HG03025 (cell line): Measurements from ENCODE around the gene ADGRG2.
"Not testable (repeated sequence)": the region's sequence is repeated elsewhere in the genome, so short reads cannot be mapped to it uniquely, and the experiment has no call there.

Source experiments
- ATAC-seq: cut with Tn5 transposase; IDR thresholded peaks from one replicate; pipeline ENCODE4 v1.9.1; 2021; ENCODE audit warnings: mild to moderate bottlenecking, moderate library complexity; ENCODE audit not compliant: unreplicated experiment, low FRiP score

Gene ADGRG2

GRCh38 chrX:19007011-19007410, 115.3 kb downstream of the ADGRG2 start:
- ATAC-seq, result no peak

- no peak for ATAC-seq
Observed at GRCh38 chrX:19005909-19006308, 116.4 kb downstream of the ADGRG2 start.

GRCh38 chrX:19003756-19004155, 118.5 kb downstream of the ADGRG2 start:
- ATAC-seq, result no peak

- no peak for ATAC-seq
Observed at GRCh38 chrX:18998653-18999052, 123.6 kb downstream of the ADGRG2 start.

GRCh38 chrX:18997916-18998315, 124.4 kb downstream of the ADGRG2 start:
- ATAC-seq, result no peak

GRCh38 chrX:18996536-18996935, 125.7 kb downstream of the ADGRG2 start:
- ATAC-seq, result no peak

- no peak for ATAC-seq
Observed at GRCh38 chrX:18995221-18995620, 127.0 kb downstream of the ADGRG2 start.

GRCh38 chrX:18994713-18995112, 127.6 kb downstream of the ADGRG2 start:
- no peak for ATAC-seq

- ATAC-seq, result no peak
Observed at GRCh38 chrX:18992829-18993228, 129.4 kb downstream of the ADGRG2 start.

- peak; percentile 5 for ATAC-seq
Observed at GRCh38 chrX:18985186-18985435, 137.2 kb downstream of the ADGRG2 start.

- ATAC-seq, result peak; percentile 83
Observed at GRCh38 chrX:18984381-18985185, 137.7 kb downstream of the ADGRG2 start.

- ATAC-seq, result peak; percentile 50
Observed at GRCh38 chrX:18983666-18984380, 138.4 kb downstream of the ADGRG2 start, which contains the start of gene PHKA2. Gene PHKA2 (minus strand): TSS chrX:18984114. CDS start chrX:18983932, 182 bp downstream.

GRCh38 chrX:18981124-18981807, 141.0 kb downstream of the ADGRG2 start:
- ATAC-seq, result no peak

GRCh38 chrX:18980262-18980661, 142.0 kb downstream of the ADGRG2 start:
- ATAC-seq, result not testable (repeated sequence)

GRCh38 chrX:18974993-18975392, 147.3 kb downstream of the ADGRG2 start:
- no peak for ATAC-seq

GRCh38 chrX:18973527-18974192, 148.6 kb downstream of the ADGRG2 start:
- ATAC-seq, result no peak

GRCh38 chrX:18971506-18971905, 150.8 kb downstream of the ADGRG2 start:
- no peak for ATAC-seq

GRCh38 chrX:18970465-18970864, 151.8 kb downstream of the ADGRG2 start:
- no peak for ATAC-seq

- ATAC-seq, result no peak
Observed at GRCh38 chrX:18966624-18967023, 155.6 kb downstream of the ADGRG2 start.

- no peak for ATAC-seq
Observed at GRCh38 chrX:18964901-18965300, 157.4 kb downstream of the ADGRG2 start.

GRCh38 chrX:18964026-18964425, 158.2 kb downstream of the ADGRG2 start:
- ATAC-seq, result no peak
